ENCODE measurements around the gene PNMT. TPM values are rescaled to one million over a fixed set of nuclear protein-coding genes. Genes with fewer than 3 reads are reported as not detected.
A peak's percentile ranks its signal among the peaks of the same experiment; 100 is the strongest.

Gene PNMT
- polyA plus RNA-seq, 1 of the 3 experiments (the other 2 are of a cell fraction): 0.07 TPM

- Histone ChIP-seq H3K4me2 (peak overlapping the region; percentile 66; the same call in 1 of the 2 replicates), H3K27ac (ENCODE audit: low read depth in 2 of 2, low read length in 1 of 2) (no peak overlapping the region), H3K36me3 (replicated peaks in 1 of 2; ENCODE audit: control insufficient read depth in 1 of 2, insufficient read depth in 2 of 2, low read length in 1 of 2) (no peaks in the 10 kb centered on the region), H3K9ac (no peak overlapping the region), H3K4me3 (ENCODE audit: low read depth in 2 of 2, low read length in 1 of 2) (peak overlapping the region in 1 of 2 experiments; percentile 51; a peak in 2 of 4 replicates), H2AFZ (ENCODE audit: low read depth) (no peak overlapping the region), H3F3A (replicated peaks; ENCODE audit: insufficient read depth) (peaks cover 3% of the 10 kb centered on the region), H3K27me3 (ENCODE audit: insufficient read depth) (peaks cover 13% of the 10 kb centered on the region), H3K9me2 (no peaks in the 10 kb centered on the region), H4K20me1 (ENCODE audit: insufficient read depth) (0 out of 2 replicates have a peak, but pooled peaks cover 4% of the 10 kb centered on the region), H3K9me3 (no peaks in the 10 kb centered on the region), H3K4me1 (ENCODE audit: control insufficient read depth in 1 of 2, insufficient read depth in 2 of 2, low read depth in 1 of 2, low read length in 1 of 2) (peaks cover 0 to 14% of the 10 kb centered on the region in 2 experiments; a peak in 1 of 4 replicates), H3K79me2 (ENCODE audit: insufficient read depth) (no peaks in the 10 kb centered on the region)
- TF ChIP-seq FOSL2 (IDR thresholded peaks at IDR 0.05; ENCODE audit: borderline replicate concordance, low read depth) (no peak), TAF1 (IDR thresholded peaks at IDR 0.05; ENCODE audit: borderline replicate concordance, low read depth, low read length) (no peak), MEF2A (IDR thresholded peaks at IDR 0.05; ENCODE audit: borderline replicate concordance, low read depth) (no peak), RAD21 (IDR thresholded peaks at IDR 0.05; ENCODE audit: low read length) (no peak), CHD2 (IDR thresholded peaks at IDR 0.05; ENCODE audit: low read length, partially characterized antibody) (no peak), NFIC (IDR thresholded peaks at IDR 0.05; ENCODE audit: borderline replicate concordance) (no peak), RCOR1 (IDR thresholded peaks at IDR 0.05; ENCODE audit: low read length) (no peak), RXRA (IDR thresholded peaks at IDR 0.05; ENCODE audit: borderline replicate concordance, low read depth) (no peak), MXI1 (IDR thresholded peaks at IDR 0.05; ENCODE audit: low read depth, low read length) (no peak), POLR2AphosphoS5 (IDR thresholded peaks at IDR 0.05; ENCODE audit: low read depth, low read length) (no peak), SMC3 (IDR thresholded peaks at IDR 0.05; ENCODE audit: low read depth, low read length) (no peak), YY1 (IDR thresholded peaks at IDR 0.05; ENCODE audit: low read depth) (no peak)
- TF ChIP-seq, protein P1, sequence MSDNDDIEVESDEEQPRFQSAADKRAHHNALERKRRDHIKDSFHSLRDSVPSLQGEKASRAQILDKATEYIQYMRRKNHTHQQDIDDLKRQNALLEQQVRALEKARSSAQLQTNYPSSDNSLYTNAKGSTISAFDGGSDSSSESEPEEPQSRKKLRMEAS (IDR thresholded peaks at IDR 0.05; ENCODE audit: low read depth): no peak
- DNase-seq: no peak
- CTCF ChIA-PET: interaction anchor here (0.6 to 14.5 kb wide), 52 partner anchors 7 to 469 kb away, joined by 3 to 483 read pairs (median 6); partner anchors contain the start of genes CDK12, MIEN1, NEUROD2 and PNMT
- 58% methylated on average over 16 of the region's 16 CpGs for WGBS (ENCODE audit: low lambda C conversion rate)
- POLR2A ChIA-PET: no interaction called here
Measured at GRCh38 chr17:39622380-39623006, 45.8 kb upstream of the PNMT start.

- peak; percentile 89 for DNase-seq
- Histone ChIP-seq H3K4me3 (ENCODE audit: low read depth in 2 of 2, low read length in 1 of 2) (no peak overlapping the region; a peak in 1 of 4 replicates), H3F3A (replicated peaks; ENCODE audit: insufficient read depth) (peaks cover 3% of the 10 kb centered on the region), H3K9me2 (no peaks in the 10 kb centered on the region), H3K4me1 (ENCODE audit: control insufficient read depth in 1 of 2, insufficient read depth in 2 of 2, low read depth in 1 of 2, low read length in 1 of 2) (peaks cover 0 to 12% of the 10 kb centered on the region in 2 experiments; a peak in 1 of 4 replicates), H3K27ac (ENCODE audit: low read depth in 2 of 2, low read length in 1 of 2) (no peak overlapping the region), H3K9ac (no peak overlapping the region), H3K79me2 (ENCODE audit: insufficient read depth) (no peaks in the 10 kb centered on the region), H3K27me3 (ENCODE audit: insufficient read depth) (peaks cover 20% of the 10 kb centered on the region), H2AFZ (ENCODE audit: low read depth) (no peak overlapping the region), H3K9me3 (no peaks in the 10 kb centered on the region), H4K20me1 (ENCODE audit: insufficient read depth) (0 out of 2 replicates have a peak, but pooled peaks cover 4% of the 10 kb centered on the region), H3K36me3 (replicated peaks in 1 of 2; ENCODE audit: control insufficient read depth in 1 of 2, insufficient read depth in 2 of 2, low read length in 1 of 2) (no peaks in the 10 kb centered on the region), H3K4me2 (no peak overlapping the region)
- ChIA-PET CTCF (interaction anchor here (0.6 to 14.5 kb wide), 46 partner anchors 8 to 708 kb away, joined by 3 to 483 read pairs (median 6); partner anchors contain the start of genes CDK12, MIEN1, NEUROD2 and PGAP3), POLR2A (no interaction called here)
- 3% methylated on average over 13 of the region's 16 CpGs for WGBS (ENCODE audit: low lambda C conversion rate)
- TF ChIP-seq EZH2phosphoT487 (IDR thresholded peaks at IDR 0.05; ENCODE audit: borderline replicate concordance, low read depth): no peak
- no peak for TF ChIP-seq POLR2AphosphoS5 (IDR thresholded peaks at IDR 0.05; ENCODE audit: low read depth, low read length)
- TF ChIP-seq, protein P2, sequence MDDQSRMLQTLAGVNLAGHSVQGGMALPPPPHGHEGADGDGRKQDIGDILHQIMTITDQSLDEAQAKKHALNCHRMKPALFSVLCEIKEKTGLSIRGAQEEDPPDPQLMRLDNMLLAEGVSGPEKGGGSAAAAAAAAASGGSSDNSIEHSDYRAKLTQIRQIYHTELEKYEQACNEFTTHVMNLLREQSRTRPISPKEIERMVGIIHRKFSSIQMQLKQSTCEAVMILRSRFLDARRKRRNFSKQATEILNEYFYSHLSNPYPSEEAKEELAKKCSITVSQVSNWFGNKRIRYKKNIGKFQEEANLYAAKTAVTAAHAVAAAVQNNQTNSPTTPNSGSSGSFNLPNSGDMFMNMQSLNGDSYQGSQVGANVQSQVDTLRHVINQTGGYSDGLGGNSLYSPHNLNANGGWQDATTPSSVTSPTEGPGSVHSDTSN (IDR thresholded peaks at IDR 0.05): no peak
- TF ChIP-seq RFX5 (IDR thresholded peaks at IDR 0.05; ENCODE audit: low read length): no peak
- TF ChIP-seq NRF1 (IDR thresholded peaks at IDR 0.05; ENCODE audit: low read depth, low read length): no peak
- TF ChIP-seq FOXJ3 (CRISPR knock-in tag; IDR thresholded peaks at IDR 0.05): no peak
- no peak for TF ChIP-seq JUND (IDR thresholded peaks at IDR 0.05)
- TF ChIP-seq, protein P3, sequence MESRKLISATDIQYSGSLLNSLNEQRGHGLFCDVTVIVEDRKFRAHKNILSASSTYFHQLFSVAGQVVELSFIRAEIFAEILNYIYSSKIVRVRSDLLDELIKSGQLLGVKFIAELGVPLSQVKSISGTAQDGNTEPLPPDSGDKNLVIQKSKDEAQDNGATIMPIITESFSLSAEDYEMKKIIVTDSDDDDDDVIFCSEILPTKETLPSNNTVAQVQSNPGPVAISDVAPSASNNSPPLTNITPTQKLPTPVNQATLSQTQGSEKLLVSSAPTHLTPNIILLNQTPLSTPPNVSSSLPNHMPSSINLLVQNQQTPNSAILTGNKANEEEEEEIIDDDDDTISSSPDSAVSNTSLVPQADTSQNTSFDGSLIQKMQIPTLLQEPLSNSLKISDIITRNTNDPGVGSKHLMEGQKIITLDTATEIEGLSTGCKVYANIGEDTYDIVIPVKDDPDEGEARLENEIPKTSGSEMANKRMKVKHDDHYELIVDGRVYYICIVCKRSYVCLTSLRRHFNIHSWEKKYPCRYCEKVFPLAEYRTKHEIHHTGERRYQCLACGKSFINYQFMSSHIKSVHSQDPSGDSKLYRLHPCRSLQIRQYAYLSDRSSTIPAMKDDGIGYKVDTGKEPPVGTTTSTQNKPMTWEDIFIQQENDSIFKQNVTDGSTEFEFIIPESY (IDR thresholded peaks at IDR 0.05; ENCODE audit: borderline replicate concordance, low read depth): no peak
- peak; percentile 87 for TF ChIP-seq RAD21 (IDR thresholded peaks at IDR 0.05; ENCODE audit: low read length)
- no peak for TF ChIP-seq TCF12 (IDR thresholded peaks at IDR 0.05)
- TF ChIP-seq TEAD4 (IDR thresholded peaks at IDR 0.05; ENCODE audit: borderline replicate concordance, insufficient read depth): no peak
Measured at GRCh38 chr17:39623356-39623950, 44.8 kb upstream of the PNMT start.
